Esophagus muscularis mucosa (tissue), 3 donors: ENCODE results near the gene IGF2R.

Source experiments
- POLR2A ChIP-seq: fragments of 450-650 bp; IDR thresholded peaks from one replicate; pipeline ENCODE4 v1.6.1; 2017; ENCODE audit warnings: antibody characterized with exemption, moderate library complexity, mild to moderate bottlenecking, low read depth
- TF ChIP-seq, protein P1 (sequence below), 3 experiments: fragments of 200-600 bp in 2 of 3; fragments of 450-650 bp in 1 of 3; sonication (generic) in 2 of 3; IDR thresholded peaks; one replicate each; pipeline ENCODE4 v1.5.1; 2017 to 2019; ENCODE audit warnings: antibody characterized with exemption in 3 of 3, mild to moderate bottlenecking in 2 of 3, moderate library complexity in 1 of 3

DNA sequence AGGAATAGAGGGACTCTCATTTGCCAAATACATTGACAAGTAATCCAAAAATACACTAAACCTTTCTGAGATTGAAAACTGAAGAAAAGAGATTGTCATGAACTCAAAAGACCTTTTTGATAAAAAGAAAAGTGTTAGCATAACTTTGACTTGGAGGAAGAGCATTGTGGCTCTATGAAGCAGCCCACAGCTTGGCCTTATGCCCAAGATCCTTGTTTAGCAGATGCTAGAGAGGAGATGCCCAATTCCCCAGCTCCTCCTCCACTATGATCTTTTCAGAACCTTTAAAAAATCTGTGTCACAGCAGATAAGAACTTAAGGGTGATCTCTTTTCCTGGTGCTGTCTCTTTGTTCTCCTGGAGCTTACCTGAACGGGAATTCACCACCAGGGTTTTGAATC is 35.8 kb upstream of the IGF2R start:
- TF ChIP-seq, protein P1, sequence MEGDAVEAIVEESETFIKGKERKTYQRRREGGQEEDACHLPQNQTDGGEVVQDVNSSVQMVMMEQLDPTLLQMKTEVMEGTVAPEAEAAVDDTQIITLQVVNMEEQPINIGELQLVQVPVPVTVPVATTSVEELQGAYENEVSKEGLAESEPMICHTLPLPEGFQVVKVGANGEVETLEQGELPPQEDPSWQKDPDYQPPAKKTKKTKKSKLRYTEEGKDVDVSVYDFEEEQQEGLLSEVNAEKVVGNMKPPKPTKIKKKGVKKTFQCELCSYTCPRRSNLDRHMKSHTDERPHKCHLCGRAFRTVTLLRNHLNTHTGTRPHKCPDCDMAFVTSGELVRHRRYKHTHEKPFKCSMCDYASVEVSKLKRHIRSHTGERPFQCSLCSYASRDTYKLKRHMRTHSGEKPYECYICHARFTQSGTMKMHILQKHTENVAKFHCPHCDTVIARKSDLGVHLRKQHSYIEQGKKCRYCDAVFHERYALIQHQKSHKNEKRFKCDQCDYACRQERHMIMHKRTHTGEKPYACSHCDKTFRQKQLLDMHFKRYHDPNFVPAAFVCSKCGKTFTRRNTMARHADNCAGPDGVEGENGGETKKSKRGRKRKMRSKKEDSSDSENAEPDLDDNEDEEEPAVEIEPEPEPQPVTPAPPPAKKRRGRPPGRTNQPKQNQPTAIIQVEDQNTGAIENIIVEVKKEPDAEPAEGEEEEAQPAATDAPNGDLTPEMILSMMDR (IDR thresholded peaks at IDR 0.05) = no peak
- TF ChIP-seq POLR2A = no peak
